ENCODE measurements around the gene COPB1. TPM values are rescaled to one million over a fixed set of nuclear protein-coding genes. Genes with fewer than 3 reads are reported as not detected.

The COPB1 gene
- total and polyA plus RNA-seq, 9 of the 15 experiments (the other 6 are each of a cell fraction or from before 2014, with no cell fraction given) = 64.7 to 188 (median 91.6) TPM

DNA sequence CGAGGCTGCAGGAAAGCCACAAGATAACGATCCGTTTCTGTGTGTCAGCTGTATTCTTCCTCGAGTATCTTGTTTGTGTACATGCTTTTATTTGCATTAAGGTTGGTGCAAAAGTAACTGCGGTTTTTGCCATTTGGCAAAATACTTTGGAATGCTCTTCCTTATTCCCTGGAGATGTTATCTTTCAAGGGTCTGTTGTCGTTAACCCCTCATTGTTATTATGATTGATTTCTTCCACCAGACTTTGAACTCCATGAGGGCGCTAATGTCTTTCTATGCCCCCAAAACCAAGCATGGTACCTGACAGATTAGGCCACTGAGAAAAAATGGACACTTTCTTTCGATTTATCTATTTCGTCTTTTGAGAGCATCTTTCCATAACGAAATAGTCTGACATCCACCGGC is 21.1 kb upstream of the COPB1 start (continued):
- TF ChIP-seq DNMT1 (IDR thresholded peaks at IDR 0.05) (no peak), HIVEP1 (CRISPR knock-in tag; IDR thresholded peaks at IDR 0.05) (no peak), ZNF785 (CRISPR knock-in tag; IDR thresholded peaks at IDR 0.05) (no peak), HDAC1 (IDR thresholded peaks at IDR 0.05) (peak in 1 of 2 experiments; percentile 13; a peak in 2 of 4 replicates), TBP (optimal IDR thresholded peaks at IDR 0.05; ENCODE audit: low read depth, low read length) (no peak), RHOXF2B (CRISPR knock-in tag; conservative IDR thresholded peaks at IDR 0.05) (no peak), PRPF4 (IDR thresholded peaks at IDR 0.05; ENCODE audit: insufficient read depth, low read depth, low read length, poor library complexity, severe bottlenecking) (no peak), LEF1 (IDR thresholded peaks at IDR 0.05) (peak; percentile 25; the same call in 1 of the 2 replicates), FOXP1 (CRISPR knock-in tag; IDR thresholded peaks at IDR 0.05) (no peak), DPF2 (IDR thresholded peaks at IDR 0.05) (0 out of 2 replicates have a peak, but pooled peaks have one; percentile 61), SMAD3 (CRISPR knock-in tag; conservative IDR thresholded peaks at IDR 0.05) (no peak), CBFA2T3 (IDR thresholded peaks at IDR 0.05) (no peak)
- TF ChIP-seq, protein P1, sequence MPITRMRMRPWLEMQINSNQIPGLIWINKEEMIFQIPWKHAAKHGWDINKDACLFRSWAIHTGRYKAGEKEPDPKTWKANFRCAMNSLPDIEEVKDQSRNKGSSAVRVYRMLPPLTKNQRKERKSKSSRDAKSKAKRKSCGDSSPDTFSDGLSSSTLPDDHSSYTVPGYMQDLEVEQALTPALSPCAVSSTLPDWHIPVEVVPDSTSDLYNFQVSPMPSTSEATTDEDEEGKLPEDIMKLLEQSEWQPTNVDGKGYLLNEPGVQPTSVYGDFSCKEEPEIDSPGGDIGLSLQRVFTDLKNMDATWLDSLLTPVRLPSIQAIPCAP (CRISPR knock-in tag; IDR thresholded peaks at IDR 0.05; ENCODE audit: borderline replicate concordance) = no peak
- TF ChIP-seq, protein P2, sequence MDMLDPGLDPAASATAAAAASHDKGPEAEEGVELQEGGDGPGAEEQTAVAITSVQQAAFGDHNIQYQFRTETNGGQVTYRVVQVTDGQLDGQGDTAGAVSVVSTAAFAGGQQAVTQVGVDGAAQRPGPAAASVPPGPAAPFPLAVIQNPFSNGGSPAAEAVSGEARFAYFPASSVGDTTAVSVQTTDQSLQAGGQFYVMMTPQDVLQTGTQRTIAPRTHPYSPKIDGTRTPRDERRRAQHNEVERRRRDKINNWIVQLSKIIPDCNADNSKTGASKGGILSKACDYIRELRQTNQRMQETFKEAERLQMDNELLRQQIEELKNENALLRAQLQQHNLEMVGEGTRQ (CRISPR knock-in tag; IDR thresholded peaks at IDR 0.05) = no peak
- TF ChIP-seq, protein P3, sequence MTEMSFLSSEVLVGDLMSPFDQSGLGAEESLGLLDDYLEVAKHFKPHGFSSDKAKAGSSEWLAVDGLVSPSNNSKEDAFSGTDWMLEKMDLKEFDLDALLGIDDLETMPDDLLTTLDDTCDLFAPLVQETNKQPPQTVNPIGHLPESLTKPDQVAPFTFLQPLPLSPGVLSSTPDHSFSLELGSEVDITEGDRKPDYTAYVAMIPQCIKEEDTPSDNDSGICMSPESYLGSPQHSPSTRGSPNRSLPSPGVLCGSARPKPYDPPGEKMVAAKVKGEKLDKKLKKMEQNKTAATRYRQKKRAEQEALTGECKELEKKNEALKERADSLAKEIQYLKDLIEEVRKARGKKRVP (CRISPR knock-in tag; IDR thresholded peaks at IDR 0.05) = peak; percentile 8; the same call in 1 of the 2 replicates
- TF ChIP-seq, protein P4, sequence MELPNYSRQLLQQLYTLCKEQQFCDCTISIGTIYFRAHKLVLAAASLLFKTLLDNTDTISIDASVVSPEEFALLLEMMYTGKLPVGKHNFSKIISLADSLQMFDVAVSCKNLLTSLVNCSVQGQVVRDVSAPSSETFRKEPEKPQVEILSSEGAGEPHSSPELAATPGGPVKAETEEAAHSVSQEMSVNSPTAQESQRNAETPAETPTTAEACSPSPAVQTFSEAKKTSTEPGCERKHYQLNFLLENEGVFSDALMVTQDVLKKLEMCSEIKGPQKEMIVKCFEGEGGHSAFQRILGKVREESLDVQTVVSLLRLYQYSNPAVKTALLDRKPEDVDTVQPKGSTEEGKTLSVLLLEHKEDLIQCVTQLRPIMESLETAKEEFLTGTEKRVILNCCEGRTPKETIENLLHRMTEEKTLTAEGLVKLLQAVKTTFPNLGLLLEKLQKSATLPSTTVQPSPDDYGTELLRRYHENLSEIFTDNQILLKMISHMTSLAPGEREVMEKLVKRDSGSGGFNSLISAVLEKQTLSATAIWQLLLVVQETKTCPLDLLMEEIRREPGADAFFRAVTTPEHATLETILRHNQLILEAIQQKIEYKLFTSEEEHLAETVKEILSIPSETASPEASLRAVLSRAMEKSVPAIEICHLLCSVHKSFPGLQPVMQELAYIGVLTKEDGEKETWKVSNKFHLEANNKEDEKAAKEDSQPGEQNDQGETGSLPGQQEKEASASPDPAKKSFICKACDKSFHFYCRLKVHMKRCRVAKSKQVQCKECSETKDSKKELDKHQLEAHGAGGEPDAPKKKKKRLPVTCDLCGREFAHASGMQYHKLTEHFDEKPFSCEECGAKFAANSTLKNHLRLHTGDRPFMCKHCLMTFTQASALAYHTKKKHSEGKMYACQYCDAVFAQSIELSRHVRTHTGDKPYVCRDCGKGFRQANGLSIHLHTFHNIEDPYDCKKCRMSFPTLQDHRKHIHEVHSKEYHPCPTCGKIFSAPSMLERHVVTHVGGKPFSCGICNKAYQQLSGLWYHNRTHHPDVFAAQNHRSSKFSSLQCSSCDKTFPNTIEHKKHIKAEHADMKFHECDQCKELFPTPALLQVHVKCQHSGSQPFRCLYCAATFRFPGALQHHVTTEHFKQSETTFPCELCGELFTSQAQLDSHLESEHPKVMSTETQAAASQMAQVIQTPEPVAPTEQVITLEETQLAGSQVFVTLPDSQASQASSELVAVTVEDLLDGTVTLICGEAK (IDR thresholded peaks at IDR 0.05) = peak; percentile 76
- TF ChIP-seq, protein P4 (CRISPR knock-in tag; IDR thresholded peaks at IDR 0.05) = no peak
- TF ChIP-seq, protein P5, sequence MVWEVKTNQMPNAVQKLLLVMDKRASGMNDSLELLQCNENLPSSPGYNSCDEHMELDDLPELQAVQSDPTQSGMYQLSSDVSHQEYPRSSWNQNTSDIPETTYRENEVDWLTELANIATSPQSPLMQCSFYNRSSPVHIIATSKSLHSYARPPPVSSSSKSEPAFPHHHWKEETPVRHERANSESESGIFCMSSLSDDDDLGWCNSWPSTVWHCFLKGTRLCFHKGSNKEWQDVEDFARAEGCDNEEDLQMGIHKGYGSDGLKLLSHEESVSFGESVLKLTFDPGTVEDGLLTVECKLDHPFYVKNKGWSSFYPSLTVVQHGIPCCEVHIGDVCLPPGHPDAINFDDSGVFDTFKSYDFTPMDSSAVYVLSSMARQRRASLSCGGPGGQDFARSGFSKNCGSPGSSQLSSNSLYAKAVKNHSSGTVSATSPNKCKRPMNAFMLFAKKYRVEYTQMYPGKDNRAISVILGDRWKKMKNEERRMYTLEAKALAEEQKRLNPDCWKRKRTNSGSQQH (CRISPR knock-in tag; IDR thresholded peaks at IDR 0.05) = no peak

Data from K562 (cell line).